ENCODE data around the gene LGR4. TPM values are rescaled to one million over a fixed set of nuclear protein-coding genes. Genes with fewer than 3 reads are reported as not detected.
"Not testable (repeated sequence)": the region's sequence is repeated elsewhere in the genome, so short reads cannot be mapped to it uniquely, and the experiment has no call there.

The LGR4 gene, protein sequence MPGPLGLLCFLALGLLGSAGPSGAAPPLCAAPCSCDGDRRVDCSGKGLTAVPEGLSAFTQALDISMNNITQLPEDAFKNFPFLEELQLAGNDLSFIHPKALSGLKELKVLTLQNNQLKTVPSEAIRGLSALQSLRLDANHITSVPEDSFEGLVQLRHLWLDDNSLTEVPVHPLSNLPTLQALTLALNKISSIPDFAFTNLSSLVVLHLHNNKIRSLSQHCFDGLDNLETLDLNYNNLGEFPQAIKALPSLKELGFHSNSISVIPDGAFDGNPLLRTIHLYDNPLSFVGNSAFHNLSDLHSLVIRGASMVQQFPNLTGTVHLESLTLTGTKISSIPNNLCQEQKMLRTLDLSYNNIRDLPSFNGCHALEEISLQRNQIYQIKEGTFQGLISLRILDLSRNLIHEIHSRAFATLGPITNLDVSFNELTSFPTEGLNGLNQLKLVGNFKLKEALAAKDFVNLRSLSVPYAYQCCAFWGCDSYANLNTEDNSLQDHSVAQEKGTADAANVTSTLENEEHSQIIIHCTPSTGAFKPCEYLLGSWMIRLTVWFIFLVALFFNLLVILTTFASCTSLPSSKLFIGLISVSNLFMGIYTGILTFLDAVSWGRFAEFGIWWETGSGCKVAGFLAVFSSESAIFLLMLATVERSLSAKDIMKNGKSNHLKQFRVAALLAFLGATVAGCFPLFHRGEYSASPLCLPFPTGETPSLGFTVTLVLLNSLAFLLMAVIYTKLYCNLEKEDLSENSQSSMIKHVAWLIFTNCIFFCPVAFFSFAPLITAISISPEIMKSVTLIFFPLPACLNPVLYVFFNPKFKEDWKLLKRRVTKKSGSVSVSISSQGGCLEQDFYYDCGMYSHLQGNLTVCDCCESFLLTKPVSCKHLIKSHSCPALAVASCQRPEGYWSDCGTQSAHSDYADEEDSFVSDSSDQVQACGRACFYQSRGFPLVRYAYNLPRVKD
- total RNA-seq: 50.6 TPM
- long read RNA-seq, partial matches to known transcripts: 0 of 27 reads
- long read RNA-seq, other reads (novel, unspliced or antisense): 27 of 27 reads

DNA sequence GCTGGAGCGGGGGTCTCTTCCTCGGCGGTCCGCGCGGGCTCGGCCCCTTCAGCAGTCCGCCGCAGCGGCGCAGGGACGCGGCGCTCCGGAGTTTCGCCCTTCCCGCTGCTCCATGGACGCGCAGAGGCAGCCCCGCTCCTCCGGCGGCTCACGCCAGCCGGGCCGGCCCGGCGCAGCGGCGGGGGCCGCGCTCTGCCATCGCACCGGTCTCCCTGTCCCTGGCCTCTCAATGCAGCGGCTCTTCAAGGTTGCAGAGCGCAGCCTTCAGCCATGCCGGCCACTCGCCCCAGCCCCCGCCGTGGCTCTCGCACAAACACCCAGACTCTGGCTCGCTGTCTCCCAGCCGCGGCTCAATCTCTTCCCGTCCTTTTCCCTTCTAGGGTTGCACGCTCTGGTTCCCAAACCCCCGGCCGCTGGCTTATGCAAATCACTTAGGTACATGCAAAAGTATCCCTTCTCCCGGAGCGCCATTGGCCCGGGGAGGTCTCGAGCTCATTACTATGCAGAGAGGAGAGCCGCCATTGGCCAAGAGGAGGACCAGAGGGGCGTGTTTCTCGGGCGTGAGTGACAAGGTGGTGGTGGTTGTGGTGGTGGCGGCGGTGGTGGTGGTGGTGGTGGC, at the start of gene LGR4:
LGR4 (minus strand) TSS at position 393 of the 619 bp plus-strand sequence. CDS start 488 bp downstream, outside the sequence.
- peak; percentile 95 for DNase-seq (ENCODE audit: low spot score)

DNA sequence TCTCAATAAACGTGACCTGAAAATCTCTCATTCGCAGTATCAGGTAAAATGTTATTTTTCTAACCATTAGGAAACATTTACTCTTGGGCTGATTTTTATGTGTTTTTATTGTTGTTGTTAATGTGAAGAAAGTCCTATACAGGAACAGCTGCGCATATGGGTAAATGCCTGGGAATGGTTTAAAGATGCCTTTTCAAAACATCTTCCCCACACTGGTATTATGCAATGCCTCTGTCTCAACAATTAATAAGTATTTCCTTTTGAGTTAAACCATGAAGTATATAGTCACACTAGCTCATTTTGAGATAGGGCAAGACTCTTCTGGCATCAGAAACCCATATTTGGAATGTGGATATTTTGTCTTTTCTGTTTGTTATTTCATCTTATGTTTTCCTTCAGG, 47.6 kb upstream of the LGR4 start:
- no peak for DNase-seq (ENCODE audit: low spot score)

DNA sequence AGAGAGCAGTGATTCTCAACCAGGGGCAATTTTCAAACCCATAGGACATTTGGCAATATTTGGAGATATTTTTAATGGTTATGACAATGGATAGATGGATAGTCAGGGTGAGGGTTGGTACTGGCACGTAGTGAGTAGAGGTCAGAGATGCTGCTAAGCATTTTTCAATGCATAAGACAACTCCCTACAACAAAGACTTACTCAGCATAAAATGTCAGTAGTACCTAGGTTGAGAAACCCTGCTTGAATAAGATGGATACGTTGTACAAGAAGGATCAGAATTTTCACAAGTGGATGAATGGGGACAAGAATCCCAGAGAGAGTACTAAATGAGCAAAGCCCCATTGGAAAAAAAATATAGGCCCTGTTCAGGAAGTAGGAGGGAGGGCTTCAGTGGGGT, 45.9 kb upstream of the LGR4 start:
- no peak for DNase-seq (ENCODE audit: low spot score)

GRCh38 chr11:27517490-27517889, 44.9 kb upstream of the LGR4 start:
- DNase-seq (ENCODE audit: low spot score): not testable (repeated sequence)

GRCh38 chr11:27514558-27514957, 42.0 kb upstream of the LGR4 start:
- DNase-seq (ENCODE audit: low spot score): no peak

DNA sequence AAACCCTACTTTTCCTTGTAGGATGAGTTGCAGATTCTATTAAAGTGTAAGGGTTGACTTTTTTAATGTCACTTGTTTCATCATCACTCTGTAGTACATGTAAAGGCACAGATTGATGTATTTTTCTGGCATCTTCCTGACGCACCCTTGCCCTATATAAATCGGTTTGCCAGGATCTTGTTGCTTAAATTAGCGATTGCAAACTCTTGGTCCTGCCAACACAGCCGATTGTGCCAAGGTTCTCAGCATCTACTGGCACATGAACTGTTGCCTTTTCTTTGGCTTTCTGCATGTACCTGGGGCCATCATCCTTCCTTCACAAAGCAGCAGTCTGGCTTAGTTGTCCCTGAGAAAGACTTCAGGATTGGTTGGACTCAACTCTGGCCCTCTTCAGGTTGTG, 41.5 kb upstream of the LGR4 start:
- no peak for DNase-seq (ENCODE audit: low spot score)

DNA sequence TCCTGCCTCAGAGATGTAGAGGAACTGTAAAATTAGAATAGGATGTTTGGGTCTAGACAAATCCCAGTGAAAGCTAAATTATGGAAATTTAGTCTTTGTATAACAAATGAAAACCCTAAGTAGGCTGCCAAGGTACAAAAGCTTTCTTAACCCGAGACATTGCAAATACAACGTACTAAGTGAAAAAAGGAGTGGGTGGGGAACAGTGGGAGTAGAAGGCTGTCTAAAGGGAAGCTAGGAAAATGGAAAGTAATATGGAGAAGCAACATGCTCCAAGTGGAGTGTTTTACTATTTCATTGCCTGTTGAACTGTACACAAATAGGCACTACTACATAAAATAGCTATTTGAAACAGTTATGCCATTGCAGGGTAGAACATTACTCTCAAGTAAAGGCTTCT, 40.8 kb upstream of the LGR4 start:
- no peak for DNase-seq (ENCODE audit: low spot score)

DNA sequence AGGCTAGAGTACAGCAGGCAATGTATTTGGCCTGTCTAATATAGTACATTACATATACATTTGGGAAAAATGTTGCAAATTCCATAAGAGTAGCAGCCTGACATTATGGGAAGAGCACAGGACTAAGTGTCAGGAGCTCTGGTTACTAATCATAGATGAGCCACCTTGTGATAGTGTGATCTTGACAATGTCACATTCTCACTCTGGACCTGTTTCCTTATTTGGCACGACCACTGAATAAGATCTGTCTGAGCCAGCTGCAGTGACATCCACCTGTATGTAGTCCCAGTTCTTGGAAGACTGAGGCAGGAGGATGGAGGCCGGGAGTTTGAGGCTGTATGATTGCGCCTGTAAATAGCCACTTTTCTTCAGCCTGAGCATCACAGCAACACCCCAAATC, 39.6 kb upstream of the LGR4 start:
- DNase-seq (ENCODE audit: low spot score): no peak

GRCh38 chr11:27509908-27510307, 37.3 kb upstream of the LGR4 start:
- no peak for DNase-seq (ENCODE audit: low spot score)

GRCh38 chr11:27507557-27508322, 35.1 kb upstream of the LGR4 start:
- DNase-seq (ENCODE audit: low spot score): no peak

GRCh38 chr11:27506200-27507182, 33.9 kb upstream of the LGR4 start, which contains the start of gene LIN7C:
Gene LIN7C (minus strand): TSS chr11:27506769. CDS start chr11:27506752, 17 bp downstream.
- peak; percentile 97 for DNase-seq (ENCODE audit: low spot score)

GRCh38 chr11:27505781-27506180, 33.2 kb upstream of the LGR4 start:
- no peak for DNase-seq (ENCODE audit: low spot score)

GRCh38 chr11:27504205-27504604, 31.6 kb upstream of the LGR4 start:
- DNase-seq (ENCODE audit: low spot score): no peak

DNA sequence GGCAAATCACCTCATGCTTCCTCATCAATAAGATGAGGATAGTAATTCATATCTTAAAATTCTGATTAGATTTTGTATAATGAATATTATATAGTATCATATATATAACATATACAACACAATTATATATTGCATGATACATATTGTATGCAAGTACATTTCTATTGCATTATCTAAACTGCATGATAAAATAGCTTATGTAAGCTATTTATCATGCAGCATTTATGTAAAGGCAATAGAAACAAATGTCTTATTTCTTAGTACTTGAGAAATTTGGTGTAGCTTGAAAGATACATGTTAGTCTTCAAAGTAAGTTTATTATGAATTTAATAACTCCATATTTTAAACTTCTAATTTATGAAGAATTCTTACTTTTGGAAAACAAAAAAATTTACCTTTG, 28.5 kb upstream of the LGR4 start:
- no peak for DNase-seq (ENCODE audit: low spot score)

GRCh38 chr11:27497911-27498310, 25.3 kb upstream of the LGR4 start:
- no peak for DNase-seq (ENCODE audit: low spot score)

- DNase-seq (ENCODE audit: low spot score): no peak
These were observed 24.8 kb upstream of the LGR4 start for GRCh38 chr11:27497284-27497866.

- DNase-seq (ENCODE audit: low spot score): no peak
These were observed 23.9 kb upstream of the LGR4 start for GRCh38 chr11:27496461-27496860.

DNA sequence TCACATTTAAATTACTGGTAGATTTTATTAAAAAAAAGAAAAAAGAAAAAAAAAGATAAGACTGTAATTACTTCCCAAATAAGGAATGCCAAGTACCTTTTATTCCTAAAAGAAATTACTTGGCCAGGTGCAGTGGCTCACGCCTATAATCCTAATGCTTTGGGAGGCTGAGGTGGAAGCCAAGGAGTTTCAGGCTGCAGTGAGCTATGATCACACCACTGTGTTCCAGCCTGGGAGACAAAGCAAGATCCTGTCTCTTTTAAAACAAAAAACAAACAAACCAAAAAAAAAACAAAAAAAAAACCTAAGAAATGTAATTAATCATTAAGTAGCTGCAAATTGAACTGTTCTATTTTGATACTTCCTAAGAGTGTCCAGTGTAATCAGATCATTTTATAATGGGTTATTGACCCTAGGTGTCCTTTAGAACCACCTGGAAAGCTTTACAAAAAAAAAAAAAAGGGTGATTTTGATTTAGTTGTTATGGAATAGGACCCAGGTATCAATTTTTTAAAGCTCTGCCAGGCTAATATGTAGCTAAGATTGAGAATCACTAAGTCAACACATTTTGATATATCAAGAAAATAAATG, 23.2 kb upstream of the LGR4 start:
- no peak for DNase-seq (ENCODE audit: low spot score)

DNA sequence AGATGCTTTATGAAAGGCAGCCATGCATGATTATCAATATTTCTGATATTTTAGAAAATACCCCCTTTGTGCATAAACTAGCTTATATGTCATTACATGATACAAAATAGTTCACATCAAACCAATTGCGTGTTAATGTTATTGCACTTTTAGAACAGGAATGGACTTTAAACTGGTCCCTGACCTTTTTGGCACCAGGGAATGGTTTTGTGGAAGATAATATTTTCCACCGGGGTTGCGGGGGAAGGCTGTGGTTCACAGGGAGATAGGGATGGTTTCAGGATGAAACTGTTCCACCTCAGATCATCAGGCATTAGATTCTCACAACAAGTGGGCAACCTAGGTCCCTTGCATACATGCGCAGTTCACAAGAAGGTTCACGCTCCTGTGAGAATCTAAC, 16.5 kb upstream of the LGR4 start:
- no peak for DNase-seq (ENCODE audit: low spot score)

Measured in mesenteric fat pad (tissue), 1 donor.